Loucy (cell line): ENCODE measurements around the gene NANOGP8.

Experiments used
- EZH2phosphoT487 ChIP-seq: fragments of 200-600 bp; IDR thresholded peaks from 2 replicates; pipeline ENCODE4 v1.6.1; 2018; ENCODE audit warnings: antibody characterized with exemption, mild to moderate bottlenecking, moderate library complexity, borderline replicate concordance
- TF ChIP-seq, protein P1 (sequence below): fragments of 200-600 bp; sonication (generic); conservative IDR thresholded peaks from 2 replicates; pipeline ENCODE4 v1.5.1; 2014; ENCODE audit warnings: mild to moderate bottlenecking, antibody characterized with exemption, low read length

DNA sequence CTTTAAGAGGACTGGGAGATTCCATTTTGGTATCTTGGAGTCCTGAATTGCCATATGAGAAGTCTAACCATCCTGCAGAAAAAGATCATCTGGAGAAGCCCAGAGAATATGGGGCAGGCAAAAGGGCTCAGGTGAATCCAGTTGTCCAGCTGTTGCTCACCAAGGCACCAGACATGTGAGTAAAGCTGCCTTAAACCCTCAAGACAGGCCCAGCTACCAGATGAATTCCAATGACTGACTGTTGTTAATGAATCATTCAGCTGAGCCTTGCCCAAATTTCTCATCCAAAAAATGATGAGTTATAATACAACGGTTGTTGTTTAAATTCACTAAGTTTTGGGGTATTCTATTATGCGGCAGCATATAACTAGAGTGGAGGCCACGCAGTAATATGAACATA, 22.0 kb upstream of the NANOGP8 start:
- TF ChIP-seq, protein P1, sequence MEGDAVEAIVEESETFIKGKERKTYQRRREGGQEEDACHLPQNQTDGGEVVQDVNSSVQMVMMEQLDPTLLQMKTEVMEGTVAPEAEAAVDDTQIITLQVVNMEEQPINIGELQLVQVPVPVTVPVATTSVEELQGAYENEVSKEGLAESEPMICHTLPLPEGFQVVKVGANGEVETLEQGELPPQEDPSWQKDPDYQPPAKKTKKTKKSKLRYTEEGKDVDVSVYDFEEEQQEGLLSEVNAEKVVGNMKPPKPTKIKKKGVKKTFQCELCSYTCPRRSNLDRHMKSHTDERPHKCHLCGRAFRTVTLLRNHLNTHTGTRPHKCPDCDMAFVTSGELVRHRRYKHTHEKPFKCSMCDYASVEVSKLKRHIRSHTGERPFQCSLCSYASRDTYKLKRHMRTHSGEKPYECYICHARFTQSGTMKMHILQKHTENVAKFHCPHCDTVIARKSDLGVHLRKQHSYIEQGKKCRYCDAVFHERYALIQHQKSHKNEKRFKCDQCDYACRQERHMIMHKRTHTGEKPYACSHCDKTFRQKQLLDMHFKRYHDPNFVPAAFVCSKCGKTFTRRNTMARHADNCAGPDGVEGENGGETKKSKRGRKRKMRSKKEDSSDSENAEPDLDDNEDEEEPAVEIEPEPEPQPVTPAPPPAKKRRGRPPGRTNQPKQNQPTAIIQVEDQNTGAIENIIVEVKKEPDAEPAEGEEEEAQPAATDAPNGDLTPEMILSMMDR: no peak
- no peak for TF ChIP-seq EZH2phosphoT487
